Sigmoid colon (tissue), 7 donors: Measurements from ENCODE around the gene TUBA4B. TPM values are rescaled to one million over a fixed set of nuclear protein-coding genes. Genes with fewer than 3 reads are reported as not detected.

Experiments
- DNase-seq: peaks from one replicate; pipeline ENCODE4 v3.0.0-alpha.2; 2019
- H3K27ac ChIP-seq, 4 donors: fragments of 200-600 bp; sonication (generic); one replicate each; pipeline ENCODE4 v1.5.1; 2016 to 2019; ENCODE audit warnings: mild to moderate bottlenecking in 1 of 4
- H3K27me3 ChIP-seq, 3 donors: fragments of 200-600 bp; sonication (generic); one replicate each; pipeline ENCODE4 v1.5.1; 2019; ENCODE audit warnings: mild to moderate bottlenecking in 1 of 3
- H3K36me3 ChIP-seq, 4 donors: fragments of 200-600 bp; sonication (generic); one replicate each; pipeline ENCODE4 v1.5.1; 2016 to 2019
- H3K4me1 ChIP-seq, 4 donors: fragments of 200-600 bp; sonication (generic); one replicate each; pipeline ENCODE4 v1.5.1; 2017 to 2019
- H3K4me3 ChIP-seq, 4 donors: fragments of 200-600 bp; sonication (generic); one replicate each; pipeline ENCODE4 v1.5.1; 2017 to 2019; ENCODE audit warnings: mild to moderate bottlenecking in 2 of 4, moderate library complexity in 1 of 4
- H3K9me3 ChIP-seq, 4 donors: fragments of 200-600 bp in 3 of 4; sonication (generic) in 3 of 4; one replicate each; pipeline versions ENCODE4 v1.5.1 to v1.6.1; 2013 to 2019
- CTCF ChIP-seq, 4 experiments: fragments of 450-650 bp in 3 of 4; fragments of 200-600 bp in 1 of 4; IDR thresholded peaks; one replicate each; pipeline ENCODE4 v1.5.1; 2016 to 2019; ENCODE audit warnings: antibody characterized with exemption in 4 of 4, mild to moderate bottlenecking in 3 of 4, moderate library complexity in 2 of 4
- EP300 ChIP-seq, 4 donors: sonication (generic); formaldehyde crosslinking; IDR thresholded peaks; one replicate each; pipeline ENCODE4 v1.6.1; 2017; ENCODE audit warnings: antibody characterized with exemption in 4 of 4
- POLR2A ChIP-seq, 2 donors: fragments of 450-650 bp; IDR thresholded peaks; one replicate each; pipeline ENCODE4 v1.6.1; 2016; ENCODE audit warnings: antibody characterized with exemption in 2 of 2, mild to moderate bottlenecking in 2 of 2, moderate library complexity in 2 of 2
- POLR2AphosphoS5 ChIP-seq, 4 donors: sonication (generic); formaldehyde crosslinking; IDR thresholded peaks; one replicate each; pipeline ENCODE4 v1.6.1; 2017; ENCODE audit warnings: antibody characterized with exemption in 4 of 4
- WGBS, 2 donors: extraction: QIAGEN DNeasy Blood & Tissue Kit; methylation state at CpG; one replicate each; pipeline ENCODE4 v1.1.7; 2013; 5-methylcytosine and 5-hydroxymethylcytosine counted together
- intact Hi-C: fragments of 100-400 bp; cut with DNase I; formaldehyde crosslinking; loops from one replicate; pipeline ENCODE4 v1.15.1; 2023
- polyA plus RNA-seq, 3 donors: library from polyadenylated mRNA; stranded (reverse); fragments of 200-250 nt; gene quantifications; one replicate each; pipeline ENCODE4 v1.2.3, GENCODE V29; 2013
- small RNA-seq, 3 donors: library from RNA; depleted of rRNA; stranded (forward); fragments of <200 nt; gene quantifications; one replicate each; pipeline ENCODE3, GENCODE V24; 2016
- total RNA-seq, 4 donors: library from RNA; depleted of rRNA; stranded (reverse); fragments of >200 nt; gene quantifications; one replicate each; pipeline ENCODE4 v1.1.0, GENCODE V29; 2016
- donor health status: healthy with polysubstance abuse.
- donor health status: Bipolar disorder and iron deficiency.
- donor health status: healthy.

Gene TUBA4B
- total and polyA plus RNA-seq, 7 donors, result not detected

- H3K4me1 ChIP-seq, result no peaks in the 10 kb centered on the region
- H3K36me3 ChIP-seq, result no peaks in the 10 kb centered on the region
- peaks cover 0 to 20% (median 4%) of the 10 kb centered on the region in 3 donors for H3K27me3 ChIP-seq
- no peak for TF ChIP-seq POLR2AphosphoS5 (IDR thresholded peaks at IDR 0.05)
- TF ChIP-seq POLR2A (IDR thresholded peaks at IDR 0.05), result no peak
- TF ChIP-seq EP300 (IDR thresholded peaks at IDR 0.05), result no peak
- TF ChIP-seq CTCF (IDR thresholded peaks at IDR 0.05), result no peak
- no peak overlapping the region for H3K4me3 ChIP-seq
- DNase-seq, result no peak
- intact Hi-C loops, result no loop called here
- WGBS, 2 donors, result 75 to 91% methylated on average over 16 of the region's 16 CpGs
- H3K27ac ChIP-seq, result no peak overlapping the region
- H3K9me3 ChIP-seq, result no peaks in the 10 kb centered on the region
These were observed 61.9 kb downstream of the TUBA4B start for GRCh38 chr2:219314804-219315468.

Small RNAs within 50 kb of the gene (small RNA-seq; reads per million reads assigned to genes)
- gene MIR153-1, result 0 to 0.11 (median 0) reads per million in 3 donors

Other genes starting within 250 kb of the TUBA4B start
- not detected for gene CFAP65, start 211.7 kb upstream of the TUBA4B start, total RNA-seq
- under 1 TPM; under 0.01 to 0.10 (median under 0.01) TPM for gene CFAP65, start 211.7 kb upstream of the TUBA4B start, polyA plus RNA-seq
- gene IHH, start 192.3 kb upstream of the TUBA4B start, total RNA-seq, result not detected
- 10 to 100 TPM; 12.9 to 36.1 (median 21.6) TPM for gene IHH, start 192.3 kb upstream of the TUBA4B start, polyA plus RNA-seq
- gene NHEJ1, start 92.4 kb upstream of the TUBA4B start, total RNA-seq, result 10 to 100 TPM; 15.1 to 22.5 (median 18.4) TPM
- 10 to 100 TPM; 23.6 to 60.1 (median 50.2) TPM for gene NHEJ1, start 92.4 kb upstream of the TUBA4B start, polyA plus RNA-seq
- 1 to 10 TPM in 1 of 4 donors, under 1 TPM in 3; 0.14 to 3.9 (median 0.67) TPM for gene SLC23A3, start 83.2 kb upstream of the TUBA4B start, total RNA-seq
- gene SLC23A3, start 83.2 kb upstream of the TUBA4B start, polyA plus RNA-seq, result 1 to 10 TPM in 2 of 3 donors, under 1 TPM in 1; 0.60 to 6.5 (median 1.6) TPM
- gene CNPPD1, start 76.3 kb upstream of the TUBA4B start, total RNA-seq, result 10 to 100 TPM; 24.1 to 38.5 (median 34.1) TPM
- 10 to 100 TPM; 53.5 to 79.5 (median 59.4) TPM for gene CNPPD1, start 76.3 kb upstream of the TUBA4B start, polyA plus RNA-seq
- 10 to 100 TPM; 37.3 to 48.2 (median 43.2) TPM for gene RETREG2, start 75.0 kb upstream of the TUBA4B start, total RNA-seq
- gene RETREG2, start 75.0 kb upstream of the TUBA4B start, polyA plus RNA-seq, result 10 to 100 TPM; 36.6 to 81.3 (median 43.5) TPM
- gene ZFAND2B, start 46.5 kb upstream of the TUBA4B start, total RNA-seq, result 10 to 100 TPM; 26.9 to 55.8 (median 45.6) TPM
- gene ZFAND2B, start 46.5 kb upstream of the TUBA4B start, polyA plus RNA-seq, result 100 to 1,000 TPM in 1 of 3 donors, 10 to 100 TPM in 2; 52.4 to 103 (median 95.5) TPM
- 10 to 100 TPM; 11.8 to 23.0 (median 16.1) TPM for gene ABCB6, start 34.3 kb upstream of the TUBA4B start, total RNA-seq
- gene ABCB6, start 34.3 kb upstream of the TUBA4B start, polyA plus RNA-seq, result 10 to 100 TPM in 1 of 3 donors, 1 to 10 TPM in 1, not detected in 1; 4.8 to 39.3 TPM
- 10 to 100 TPM; 28.8 to 32.0 (median 29.8) TPM for gene ATG9A, start 23.6 kb upstream of the TUBA4B start, total RNA-seq
- 10 to 100 TPM in 2 of 3 donors, 1 to 10 TPM in 1; 7.6 to 40.6 (median 10.2) TPM for gene ATG9A, start 23.6 kb upstream of the TUBA4B start, polyA plus RNA-seq
- 10 to 100 TPM; 28.1 to 52.6 (median 41.1) TPM for gene ANKZF1, start 23.4 kb upstream of the TUBA4B start, total RNA-seq
- gene ANKZF1, start 23.4 kb upstream of the TUBA4B start, polyA plus RNA-seq, result 10 to 100 TPM in 1 of 3 donors, 1 to 10 TPM in 2; 9.0 to 36.9 (median 9.7) TPM
- 10 to 100 TPM in 1 of 4 donors, 1 to 10 TPM in 3; 6.9 to 26.0 (median 8.2) TPM for gene GLB1L, start 7.8 kb upstream of the TUBA4B start, total RNA-seq
- gene GLB1L, start 7.8 kb upstream of the TUBA4B start, polyA plus RNA-seq, result 1 to 10 TPM; 2.1 to 4.3 (median 3.6) TPM
- 10 to 100 TPM; 12.2 to 19.9 (median 18.2) TPM for gene STK16, start 7.8 kb upstream of the TUBA4B start, total RNA-seq
- gene STK16, start 7.8 kb upstream of the TUBA4B start, polyA plus RNA-seq, result 10 to 100 TPM; 45.3 to 61.7 (median 57.1) TPM
- 100 to 1,000 TPM in 1 of 4 donors, 10 to 100 TPM in 3; 47.1 to 109 (median 55.0) TPM for gene TUBA4A, start 675 bp downstream of the TUBA4B start, total RNA-seq
- gene TUBA4A, start 675 bp downstream of the TUBA4B start, polyA plus RNA-seq, result 10 to 100 TPM; 74.4 to 95.4 (median 76.9) TPM
- gene DNAJB2, start 26.1 kb downstream of the TUBA4B start, total RNA-seq, result 10 to 100 TPM; 27.4 to 42.1 (median 40.0) TPM
- 10 to 100 TPM; 56.4 to 73.9 (median 67.3) TPM for gene DNAJB2, start 26.1 kb downstream of the TUBA4B start, polyA plus RNA-seq
- gene PTPRN, start 56.2 kb downstream of the TUBA4B start, total RNA-seq, result 1 to 10 TPM; 1.2 to 8.8 (median 7.9) TPM
- gene PTPRN, start 56.2 kb downstream of the TUBA4B start, polyA plus RNA-seq, result 1 to 10 TPM in 1 of 3 donors, not detected in 2; 3.6 TPM
- not detected for gene RESP18, start 79.5 kb downstream of the TUBA4B start, total RNA-seq
- gene RESP18, start 79.5 kb downstream of the TUBA4B start, polyA plus RNA-seq, result not detected
- gene DNPEP, start 134.7 kb downstream of the TUBA4B start, total RNA-seq, result 10 to 100 TPM; 43.2 to 62.8 (median 53.1) TPM
- 100 to 1,000 TPM; 108 to 137 (median 132) TPM for gene DNPEP, start 134.7 kb downstream of the TUBA4B start, polyA plus RNA-seq
- over 10,000 TPM in 3 of 4 donors, 1,000 to 10,000 TPM in 1; 7,366 to 30,562 (median 13,340) TPM for gene DES, start 165.1 kb downstream of the TUBA4B start, total RNA-seq
- gene DES, start 165.1 kb downstream of the TUBA4B start, polyA plus RNA-seq, result 100 to 1,000 TPM in 2 of 3 donors, 10 to 100 TPM in 1; 35.1 to 264 (median 162) TPM
- 100 to 1,000 TPM; 123 to 321 (median 194) TPM for gene SPEG, start 181.6 kb downstream of the TUBA4B start, total RNA-seq
- 10 to 100 TPM in 2 of 3 donors, 1 to 10 TPM in 1; 6.0 to 25.4 (median 13.4) TPM for gene SPEG, start 181.6 kb downstream of the TUBA4B start, polyA plus RNA-seq
- gene GMPPA, start 245.6 kb downstream of the TUBA4B start, total RNA-seq, result 10 to 100 TPM; 13.9 to 24.7 (median 21.3) TPM
- gene GMPPA, start 245.6 kb downstream of the TUBA4B start, polyA plus RNA-seq, result 10 to 100 TPM; 42.6 to 52.8 (median 44.2) TPM